Fibroblast of upper back skin (primary cell): ENCODE measurements around the gene ICA1L.

ENCODE experiments used
- DNase-seq: peaks from one replicate; pipeline ENCODE4 v3.0.0-alpha.2; 2013

The ICA1L gene

GRCh38 chr2:202723746-202724145 lies 147.8 kb downstream of the ICA1L start:
- no peak for DNase-seq
